ENCODE data around the gene DIAPH2.

GRCh38 chrX:97000682-97001368 is 316.2 kb downstream of the DIAPH2 start:
- TF ChIP-seq CTCF (IDR thresholded peaks at IDR 0.05): no peak
- no peak for TF ChIP-seq POLR2A (IDR thresholded peaks at IDR 0.05)
- no peak for TF ChIP-seq POLR2AphosphoS5 (IDR thresholded peaks at IDR 0.05)

Data from breast epithelium (tissue), 3 donors.